ENCODE results near the gene CERS6. TPM values are rescaled to one million over a fixed set of nuclear protein-coding genes. Genes with fewer than 3 reads are reported as not detected.

Gene CERS6
- total and polyA plus RNA-seq, 4 donors, result 4.2 to 20.4 (median 10.1) TPM

DNA sequence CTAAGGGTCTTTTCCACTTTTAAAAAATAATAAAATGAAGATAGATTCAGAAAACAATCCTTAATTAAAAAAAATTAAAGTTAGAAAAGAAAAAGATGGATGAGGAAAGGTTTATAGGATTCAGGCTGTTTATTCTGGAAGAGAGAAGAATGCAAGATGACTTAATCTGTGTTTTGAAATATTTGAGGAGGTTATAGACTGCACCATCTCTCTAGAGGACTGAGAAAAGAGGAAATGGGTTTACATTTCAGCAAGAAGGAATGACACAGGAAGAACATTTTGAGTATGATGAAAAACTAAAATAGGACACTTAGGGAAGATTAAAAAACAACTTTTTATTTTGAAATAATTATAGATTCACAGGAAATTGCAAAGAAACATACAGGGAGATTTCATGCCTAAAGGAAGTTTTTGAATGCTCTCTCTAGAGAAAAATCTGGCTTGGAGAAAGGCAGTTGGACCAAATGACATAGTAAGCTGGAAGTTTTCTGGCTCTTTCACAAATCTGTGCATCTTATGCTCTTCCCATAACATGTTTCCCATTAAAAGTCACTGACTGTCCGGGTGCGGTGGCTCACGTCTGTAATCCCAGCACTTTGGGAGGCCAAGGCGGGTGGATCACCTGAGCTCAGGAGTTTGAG lies 75.0 kb downstream of the CERS6 start:
- H3K27ac ChIP-seq (ENCODE audit: low read depth in 1 of 2, low read length in 2 of 2), result no peak overlapping the region
- DNase-seq (ENCODE audit: low spot score), result no peak

DNA sequence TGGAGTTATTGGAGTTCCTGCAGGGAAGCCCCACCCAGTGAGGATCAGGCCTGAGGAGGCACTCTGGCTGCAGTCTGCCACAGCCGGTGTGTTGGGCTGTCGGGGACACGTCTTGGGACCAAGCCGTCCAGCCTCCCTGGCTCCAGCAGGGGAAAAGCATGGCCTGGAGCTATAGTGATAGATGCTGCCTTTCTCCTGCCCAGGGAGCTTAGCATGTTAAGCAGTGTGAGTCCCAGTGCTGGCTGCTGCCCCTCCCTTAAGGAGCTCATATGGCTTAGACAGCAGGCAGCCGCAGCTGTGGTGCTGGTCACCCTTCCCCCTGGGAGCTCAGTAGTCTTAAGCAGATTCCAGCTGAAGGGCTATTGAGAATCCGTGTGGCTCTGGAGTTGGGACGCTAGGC lies 78.9 kb downstream of the CERS6 start:
- no peaks in the 10 kb centered on the region for H3K36me3 ChIP-seq (ENCODE audit: control insufficient read depth in 4 of 4, insufficient read depth in 3 of 4, low read depth in 1 of 4, low read length in 3 of 4)
- no peaks in the 10 kb centered on the region for H3K4me1 ChIP-seq (ENCODE audit: control insufficient read depth in 4 of 4, insufficient read depth in 4 of 4, low read length in 3 of 4)
- WGBS, result over 99% methylated on average over 7 of the region's 7 CpGs

More for the DNA sequence above, 75.0 kb downstream of the CERS6 start:
- H3K4me3 ChIP-seq (ENCODE audit: low read depth in 1 of 3, low read length in 3 of 3), result no peak overlapping the region
- H3K9ac ChIP-seq (ENCODE audit: low read depth in 1 of 2, low read length in 2 of 2), result no peak overlapping the region
- WGBS, result 87% methylated on average over 4 of the region's 4 CpGs
- H3K36me3 ChIP-seq (ENCODE audit: control insufficient read depth in 4 of 4, insufficient read depth in 3 of 4, low read depth in 1 of 4, low read length in 3 of 4), result no peaks in the 10 kb centered on the region
- H3K27me3 ChIP-seq (ENCODE audit: control insufficient read depth in 4 of 4, insufficient read depth in 4 of 4, low read length in 3 of 4), result no peaks in the 10 kb centered on the region
- TF ChIP-seq RAD21 (IDR thresholded peaks at IDR 0.05), result no peak
- TF ChIP-seq RXRA (IDR thresholded peaks at IDR 0.05), result no peak
- TF ChIP-seq HNF4G (IDR thresholded peaks at IDR 0.05), result no peak
- no peak for TF ChIP-seq HNF4A (conservative IDR thresholded peaks at IDR 0.05)
- TF ChIP-seq YY1 (IDR thresholded peaks at IDR 0.05), result no peak
- TF ChIP-seq FOXA2 (IDR thresholded peaks at IDR 0.05), result no peak
- TF ChIP-seq FOXA1 (IDR thresholded peaks at IDR 0.05), result no peak
- TF ChIP-seq ZBTB33 (IDR thresholded peaks at IDR 0.05), result no peak
- TF ChIP-seq GABPA (IDR thresholded peaks at IDR 0.05 in 1 of 2, conservative IDR thresholded peaks at IDR 0.05 in 1 of 2), result no peak
- no peaks in the 10 kb centered on the region for H3K4me1 ChIP-seq (ENCODE audit: control insufficient read depth in 4 of 4, insufficient read depth in 4 of 4, low read length in 3 of 4)
- H3K9me3 ChIP-seq (ENCODE audit: control insufficient read depth in 4 of 4, low read length in 3 of 4), result no peaks in the 10 kb centered on the region

More for the DNA sequence above, 78.9 kb downstream of the CERS6 start:
- H3K9me3 ChIP-seq (ENCODE audit: control insufficient read depth in 4 of 4, low read length in 3 of 4), result peaks cover 0 to 6% (median 1%) of the 10 kb centered on the region in 4 donors
- H3K4me3 ChIP-seq (ENCODE audit: low read depth in 1 of 3, low read length in 3 of 3), result no peak overlapping the region
- DNase-seq (ENCODE audit: low spot score), result no peak
- TF ChIP-seq RXRA (IDR thresholded peaks at IDR 0.05) (no peak), NR2F2 (IDR thresholded peaks at IDR 0.05) (no peak), RAD21 (IDR thresholded peaks at IDR 0.05) (no peak), FOXA1 (IDR thresholded peaks at IDR 0.05) (no peak), ZBTB33 (IDR thresholded peaks at IDR 0.05) (no peak), FOXA2 (IDR thresholded peaks at IDR 0.05) (no peak), SP1 (IDR thresholded peaks at IDR 0.05) (no peak), GABPA (IDR thresholded peaks at IDR 0.05 in 1 of 2, conservative IDR thresholded peaks at IDR 0.05 in 1 of 2) (no peak), JUND (IDR thresholded peaks at IDR 0.05) (no peak), TAF1 (conservative IDR thresholded peaks at IDR 0.05) (no peak), HNF4A (conservative IDR thresholded peaks at IDR 0.05) (no peak), YY1 (IDR thresholded peaks at IDR 0.05) (no peak)
- TF ChIP-seq, protein P1, sequence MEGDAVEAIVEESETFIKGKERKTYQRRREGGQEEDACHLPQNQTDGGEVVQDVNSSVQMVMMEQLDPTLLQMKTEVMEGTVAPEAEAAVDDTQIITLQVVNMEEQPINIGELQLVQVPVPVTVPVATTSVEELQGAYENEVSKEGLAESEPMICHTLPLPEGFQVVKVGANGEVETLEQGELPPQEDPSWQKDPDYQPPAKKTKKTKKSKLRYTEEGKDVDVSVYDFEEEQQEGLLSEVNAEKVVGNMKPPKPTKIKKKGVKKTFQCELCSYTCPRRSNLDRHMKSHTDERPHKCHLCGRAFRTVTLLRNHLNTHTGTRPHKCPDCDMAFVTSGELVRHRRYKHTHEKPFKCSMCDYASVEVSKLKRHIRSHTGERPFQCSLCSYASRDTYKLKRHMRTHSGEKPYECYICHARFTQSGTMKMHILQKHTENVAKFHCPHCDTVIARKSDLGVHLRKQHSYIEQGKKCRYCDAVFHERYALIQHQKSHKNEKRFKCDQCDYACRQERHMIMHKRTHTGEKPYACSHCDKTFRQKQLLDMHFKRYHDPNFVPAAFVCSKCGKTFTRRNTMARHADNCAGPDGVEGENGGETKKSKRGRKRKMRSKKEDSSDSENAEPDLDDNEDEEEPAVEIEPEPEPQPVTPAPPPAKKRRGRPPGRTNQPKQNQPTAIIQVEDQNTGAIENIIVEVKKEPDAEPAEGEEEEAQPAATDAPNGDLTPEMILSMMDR (IDR thresholded peaks at IDR 0.05; ENCODE audit: low read depth, low read length, missing input control), result no peak
- TF ChIP-seq, protein P2, sequence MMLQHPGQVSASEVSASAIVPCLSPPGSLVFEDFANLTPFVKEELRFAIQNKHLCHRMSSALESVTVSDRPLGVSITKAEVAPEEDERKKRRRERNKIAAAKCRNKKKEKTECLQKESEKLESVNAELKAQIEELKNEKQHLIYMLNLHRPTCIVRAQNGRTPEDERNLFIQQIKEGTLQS (IDR thresholded peaks at IDR 0.05), result no peak
- TF ChIP-seq, protein P3, sequence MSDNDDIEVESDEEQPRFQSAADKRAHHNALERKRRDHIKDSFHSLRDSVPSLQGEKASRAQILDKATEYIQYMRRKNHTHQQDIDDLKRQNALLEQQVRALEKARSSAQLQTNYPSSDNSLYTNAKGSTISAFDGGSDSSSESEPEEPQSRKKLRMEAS (IDR thresholded peaks at IDR 0.05), result no peak
- TF ChIP-seq, protein P4, sequence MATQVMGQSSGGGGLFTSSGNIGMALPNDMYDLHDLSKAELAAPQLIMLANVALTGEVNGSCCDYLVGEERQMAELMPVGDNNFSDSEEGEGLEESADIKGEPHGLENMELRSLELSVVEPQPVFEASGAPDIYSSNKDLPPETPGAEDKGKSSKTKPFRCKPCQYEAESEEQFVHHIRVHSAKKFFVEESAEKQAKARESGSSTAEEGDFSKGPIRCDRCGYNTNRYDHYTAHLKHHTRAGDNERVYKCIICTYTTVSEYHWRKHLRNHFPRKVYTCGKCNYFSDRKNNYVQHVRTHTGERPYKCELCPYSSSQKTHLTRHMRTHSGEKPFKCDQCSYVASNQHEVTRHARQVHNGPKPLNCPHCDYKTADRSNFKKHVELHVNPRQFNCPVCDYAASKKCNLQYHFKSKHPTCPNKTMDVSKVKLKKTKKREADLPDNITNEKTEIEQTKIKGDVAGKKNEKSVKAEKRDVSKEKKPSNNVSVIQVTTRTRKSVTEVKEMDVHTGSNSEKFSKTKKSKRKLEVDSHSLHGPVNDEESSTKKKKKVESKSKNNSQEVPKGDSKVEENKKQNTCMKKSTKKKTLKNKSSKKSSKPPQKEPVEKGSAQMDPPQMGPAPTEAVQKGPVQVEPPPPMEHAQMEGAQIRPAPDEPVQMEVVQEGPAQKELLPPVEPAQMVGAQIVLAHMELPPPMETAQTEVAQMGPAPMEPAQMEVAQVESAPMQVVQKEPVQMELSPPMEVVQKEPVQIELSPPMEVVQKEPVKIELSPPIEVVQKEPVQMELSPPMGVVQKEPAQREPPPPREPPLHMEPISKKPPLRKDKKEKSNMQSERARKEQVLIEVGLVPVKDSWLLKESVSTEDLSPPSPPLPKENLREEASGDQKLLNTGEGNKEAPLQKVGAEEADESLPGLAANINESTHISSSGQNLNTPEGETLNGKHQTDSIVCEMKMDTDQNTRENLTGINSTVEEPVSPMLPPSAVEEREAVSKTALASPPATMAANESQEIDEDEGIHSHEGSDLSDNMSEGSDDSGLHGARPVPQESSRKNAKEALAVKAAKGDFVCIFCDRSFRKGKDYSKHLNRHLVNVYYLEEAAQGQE (IDR thresholded peaks at IDR 0.05), result no peak
- no peak overlapping the region for H3K27ac ChIP-seq (ENCODE audit: low read depth in 1 of 2, low read length in 2 of 2)
- H3K9ac ChIP-seq (ENCODE audit: low read depth in 1 of 2, low read length in 2 of 2), result no peak overlapping the region
- H3K27me3 ChIP-seq (ENCODE audit: control insufficient read depth in 4 of 4, insufficient read depth in 4 of 4, low read length in 3 of 4), result no peaks in the 10 kb centered on the region

Measured in liver (tissue), 9 donors.